ENCODE results near the gene ADGRA1.

ADGRA1 gene

GRCh38 chr10:133082685-133083421, 4.9 kb upstream of the ADGRA1 start:
- TF ChIP-seq, protein P1, sequence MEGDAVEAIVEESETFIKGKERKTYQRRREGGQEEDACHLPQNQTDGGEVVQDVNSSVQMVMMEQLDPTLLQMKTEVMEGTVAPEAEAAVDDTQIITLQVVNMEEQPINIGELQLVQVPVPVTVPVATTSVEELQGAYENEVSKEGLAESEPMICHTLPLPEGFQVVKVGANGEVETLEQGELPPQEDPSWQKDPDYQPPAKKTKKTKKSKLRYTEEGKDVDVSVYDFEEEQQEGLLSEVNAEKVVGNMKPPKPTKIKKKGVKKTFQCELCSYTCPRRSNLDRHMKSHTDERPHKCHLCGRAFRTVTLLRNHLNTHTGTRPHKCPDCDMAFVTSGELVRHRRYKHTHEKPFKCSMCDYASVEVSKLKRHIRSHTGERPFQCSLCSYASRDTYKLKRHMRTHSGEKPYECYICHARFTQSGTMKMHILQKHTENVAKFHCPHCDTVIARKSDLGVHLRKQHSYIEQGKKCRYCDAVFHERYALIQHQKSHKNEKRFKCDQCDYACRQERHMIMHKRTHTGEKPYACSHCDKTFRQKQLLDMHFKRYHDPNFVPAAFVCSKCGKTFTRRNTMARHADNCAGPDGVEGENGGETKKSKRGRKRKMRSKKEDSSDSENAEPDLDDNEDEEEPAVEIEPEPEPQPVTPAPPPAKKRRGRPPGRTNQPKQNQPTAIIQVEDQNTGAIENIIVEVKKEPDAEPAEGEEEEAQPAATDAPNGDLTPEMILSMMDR (conservative IDR thresholded peaks at IDR 0.05; ENCODE audit: low read depth, low read length), result no peak
- no peak overlapping the region for H3K4me3 ChIP-seq (ENCODE audit: low read length)
- DNase-seq (ENCODE audit: low read depth), result no peak

DNA sequence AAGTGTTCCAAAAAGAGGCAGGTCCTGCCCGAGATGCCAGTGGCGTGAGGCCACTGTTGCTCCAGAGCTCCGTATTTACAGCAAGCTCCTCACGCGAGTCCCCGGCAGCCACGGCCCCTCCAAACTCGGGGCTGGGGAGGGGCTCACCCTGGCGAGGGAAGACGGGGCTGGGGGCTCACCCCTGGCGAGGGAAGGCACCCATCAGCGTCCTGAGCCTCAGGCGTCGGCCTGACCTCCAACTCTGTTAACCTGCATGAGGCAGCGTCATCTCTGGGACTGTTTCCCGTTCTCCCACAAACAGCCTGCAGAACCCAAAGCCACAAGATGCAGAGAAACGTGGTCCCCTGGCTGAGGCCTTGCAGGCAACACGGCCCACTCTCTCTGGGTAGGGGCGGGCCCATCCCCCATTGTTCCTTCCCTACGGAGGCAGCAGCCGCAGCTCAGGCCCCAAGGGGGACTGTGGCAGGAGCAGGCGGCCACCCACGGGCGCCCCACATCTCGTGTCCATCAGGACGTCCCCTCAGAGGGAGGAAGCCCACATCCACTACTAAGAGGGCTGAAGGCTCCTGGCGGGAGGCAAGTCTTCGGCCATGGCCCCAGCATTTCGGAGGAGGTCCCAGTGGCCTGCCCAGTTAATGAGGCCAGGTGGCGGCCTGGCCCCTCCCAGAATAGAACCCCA, 4.2 kb upstream of the ADGRA1 start:
- no peak overlapping the region for H3K4me3 ChIP-seq (ENCODE audit: low read length)
- TF ChIP-seq, protein P1 (conservative IDR thresholded peaks at IDR 0.05; ENCODE audit: low read depth, low read length), result no peak
- no peak for DNase-seq (ENCODE audit: low read depth)

DNA sequence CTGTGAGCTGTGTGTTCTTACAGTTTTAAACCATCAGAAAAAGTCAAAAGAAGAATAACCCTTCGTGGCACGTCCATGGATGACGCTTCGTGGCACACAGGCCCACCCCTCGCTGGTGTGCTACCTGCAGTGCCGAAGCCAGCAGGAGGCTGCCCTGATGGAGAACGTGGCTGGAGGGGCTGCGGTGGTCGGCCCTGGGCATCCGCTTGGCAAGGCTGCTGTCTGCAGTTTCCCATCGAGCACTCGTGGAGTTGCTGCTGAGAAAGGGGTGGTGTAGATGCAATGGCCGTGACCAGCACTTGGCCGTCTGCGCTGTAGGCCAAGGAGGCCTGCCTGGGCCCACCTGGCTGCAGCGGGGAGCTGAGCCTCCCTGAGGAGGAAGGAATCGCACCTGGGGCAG, 3.2 kb upstream of the ADGRA1 start:
- TF ChIP-seq, protein P1 (conservative IDR thresholded peaks at IDR 0.05; ENCODE audit: low read depth, low read length), result no peak
- no peak for DNase-seq (ENCODE audit: low read depth)
- no peak overlapping the region for H3K4me3 ChIP-seq (ENCODE audit: low read length)

DNA sequence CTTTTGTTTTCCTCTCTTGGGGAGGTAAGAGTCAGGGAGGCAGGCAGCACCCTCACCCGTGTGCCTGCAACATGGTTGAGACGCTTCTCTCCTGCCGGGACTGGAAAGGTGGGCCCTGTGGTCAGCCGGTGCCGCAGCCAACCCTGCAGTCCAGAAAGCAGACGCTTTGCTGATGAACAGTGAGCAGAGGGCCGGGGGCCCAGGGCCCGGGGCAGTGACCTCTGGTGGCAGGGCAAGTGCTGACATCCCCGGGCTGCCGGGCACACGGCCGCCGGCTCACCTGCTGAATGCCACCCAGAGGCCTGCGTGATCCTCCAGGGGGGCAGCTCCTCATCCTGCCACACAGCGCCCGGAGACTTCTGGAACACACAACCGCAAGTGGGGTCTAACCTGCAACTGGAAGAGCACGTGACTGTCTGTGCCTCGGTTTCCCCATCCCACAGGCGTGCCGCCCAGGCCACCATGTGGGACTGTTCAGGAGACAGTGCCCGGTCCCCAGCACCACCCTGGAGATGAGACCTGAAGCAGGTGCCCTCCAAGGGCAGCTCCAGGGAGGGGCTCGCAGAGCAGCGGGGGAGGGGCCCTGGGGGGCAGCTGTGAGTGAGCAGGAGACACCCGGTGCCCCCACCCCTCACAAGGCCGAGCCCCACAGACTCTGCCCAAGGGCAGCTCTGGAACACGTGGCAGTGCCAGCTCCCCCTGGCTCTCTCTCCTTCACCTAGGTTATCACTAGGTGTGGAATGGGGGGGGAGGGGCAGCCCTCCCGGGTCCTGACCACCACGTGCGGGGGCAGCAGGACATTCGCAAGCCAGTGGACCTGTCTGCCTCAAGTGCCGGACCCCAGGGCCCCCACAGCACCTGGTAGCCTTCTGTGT, 2.2 kb upstream of the ADGRA1 start:
- TF ChIP-seq, protein P1 (conservative IDR thresholded peaks at IDR 0.05; ENCODE audit: low read depth, low read length), result no peak
- no peak overlapping the region for H3K4me3 ChIP-seq (ENCODE audit: low read length)
- no peak for DNase-seq (ENCODE audit: low read depth)

DNA sequence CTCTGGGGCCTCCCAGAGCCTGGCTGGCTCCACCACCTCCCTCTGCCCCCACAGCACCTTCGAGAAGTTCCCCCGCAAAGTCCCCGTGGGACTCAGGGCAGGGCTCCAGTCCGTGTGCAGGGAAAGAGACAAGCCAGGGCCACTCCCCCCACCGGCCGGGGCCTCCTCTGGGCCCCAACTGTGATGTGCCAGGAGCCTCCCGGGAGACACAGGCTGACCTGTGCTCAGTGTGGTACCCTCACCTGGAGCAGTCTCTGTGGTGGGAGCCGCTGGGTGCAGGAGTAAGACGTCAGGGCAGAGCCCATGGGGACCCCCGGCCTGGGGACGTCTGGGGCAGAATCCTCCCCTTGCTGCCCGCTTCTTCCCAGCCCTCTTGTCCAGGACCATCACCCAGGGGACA, 1.5 kb upstream of the ADGRA1 start:
- TF ChIP-seq, protein P1 (conservative IDR thresholded peaks at IDR 0.05; ENCODE audit: low read depth, low read length), result no peak
- no peak overlapping the region for H3K4me3 ChIP-seq (ENCODE audit: low read length)
- DNase-seq (ENCODE audit: low read depth), result no peak

DNA sequence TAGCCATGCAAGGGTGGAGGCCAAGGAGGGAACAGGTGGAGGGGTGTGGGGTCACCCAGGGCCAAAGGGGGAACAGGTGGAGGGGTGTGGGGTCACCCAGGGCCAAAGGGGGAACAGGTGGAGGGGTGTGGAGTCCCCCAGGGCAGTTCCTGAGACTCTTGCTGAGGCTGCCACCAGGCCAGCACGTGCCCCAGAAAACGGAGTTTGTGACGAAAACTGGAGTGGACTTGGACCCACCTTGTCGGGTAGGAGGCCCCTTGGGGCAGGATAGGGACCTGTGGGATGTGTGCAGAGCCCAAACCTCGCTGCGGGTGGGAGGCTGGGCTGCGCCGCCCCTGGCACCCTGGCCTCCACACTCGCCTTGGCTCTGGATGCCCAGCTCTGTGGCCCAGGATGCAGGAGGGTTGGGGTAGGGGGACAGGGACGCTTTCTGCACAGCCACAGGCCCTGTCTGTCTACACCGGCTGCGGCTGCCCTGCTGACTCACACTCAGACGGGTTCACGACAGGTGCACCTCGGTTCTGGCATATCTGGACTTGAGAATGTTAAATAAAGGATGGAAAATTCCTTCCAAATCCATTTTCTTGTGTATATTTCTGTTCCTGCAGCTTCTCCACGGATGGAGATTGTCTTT, 562 bp upstream of the ADGRA1 start:
- H3K4me3 ChIP-seq (ENCODE audit: low read length), result no peak overlapping the region
- TF ChIP-seq, protein P1 (conservative IDR thresholded peaks at IDR 0.05; ENCODE audit: low read depth, low read length), result no peak
- DNase-seq (ENCODE audit: low read depth), result no peak
